Cerebellar nuclear complex (tissue), 1 donor: ENCODE data around the gene FGFR2.

Source experiments
- DNase-seq, 2 experiments: peaks; one replicate each; lab custom pipeline; 2025; lab: John Stamatoyannopoulos, UW

The FGFR2 gene

DNA sequence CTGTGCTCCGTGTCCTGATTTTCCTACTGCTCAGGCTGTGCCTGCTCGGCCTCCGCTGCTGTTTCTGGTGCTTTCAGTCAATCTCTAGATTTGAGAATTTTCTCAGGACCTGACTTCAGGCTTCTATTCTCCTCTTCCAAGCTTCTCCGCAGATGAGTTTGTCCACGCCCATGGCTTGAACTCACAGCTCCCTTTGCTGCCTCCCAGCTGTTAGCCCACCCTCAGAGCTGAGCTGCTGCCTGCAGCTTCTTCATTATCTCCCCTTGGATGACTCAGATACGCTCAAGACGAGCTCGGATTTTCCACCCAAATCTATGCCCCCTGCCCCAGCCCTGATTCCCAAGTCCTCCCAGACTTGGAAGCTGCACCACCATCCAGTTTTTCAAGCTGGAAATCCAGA lies 104.7 kb downstream of the FGFR2 start:
- no peak for DNase-seq

DNA sequence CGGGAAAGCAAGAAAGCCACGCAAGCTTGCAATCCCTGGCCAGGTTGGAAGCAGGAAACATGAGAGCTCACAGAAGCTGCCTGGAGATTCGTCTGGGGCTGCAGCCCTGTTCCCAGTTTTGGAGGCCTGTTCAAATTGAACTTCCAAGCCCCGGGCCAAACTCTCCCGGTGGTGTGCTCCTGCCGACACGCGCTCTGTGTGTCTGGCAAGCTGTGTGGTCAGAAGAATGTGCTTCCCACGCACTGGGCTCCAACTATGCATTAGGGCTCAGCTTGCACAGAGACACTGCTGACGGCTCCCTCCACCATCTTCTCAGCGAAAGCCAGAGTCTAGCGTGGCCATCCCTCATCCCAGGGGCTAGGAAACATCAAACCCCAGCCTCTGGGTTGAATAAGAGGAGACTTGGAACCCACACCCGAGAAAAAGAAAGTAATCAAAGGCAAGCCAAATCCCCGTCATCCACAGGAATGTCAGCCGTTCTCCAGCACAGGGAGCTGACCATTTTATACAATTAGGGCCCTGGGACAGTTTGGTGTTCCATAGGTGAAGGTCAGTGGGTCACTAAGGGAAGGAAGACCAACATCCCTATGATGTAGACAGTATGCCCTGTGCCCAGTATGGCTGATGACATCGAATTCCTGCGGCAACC lies 107.2 kb downstream of the FGFR2 start:
- DNase-seq = no peak

DNA sequence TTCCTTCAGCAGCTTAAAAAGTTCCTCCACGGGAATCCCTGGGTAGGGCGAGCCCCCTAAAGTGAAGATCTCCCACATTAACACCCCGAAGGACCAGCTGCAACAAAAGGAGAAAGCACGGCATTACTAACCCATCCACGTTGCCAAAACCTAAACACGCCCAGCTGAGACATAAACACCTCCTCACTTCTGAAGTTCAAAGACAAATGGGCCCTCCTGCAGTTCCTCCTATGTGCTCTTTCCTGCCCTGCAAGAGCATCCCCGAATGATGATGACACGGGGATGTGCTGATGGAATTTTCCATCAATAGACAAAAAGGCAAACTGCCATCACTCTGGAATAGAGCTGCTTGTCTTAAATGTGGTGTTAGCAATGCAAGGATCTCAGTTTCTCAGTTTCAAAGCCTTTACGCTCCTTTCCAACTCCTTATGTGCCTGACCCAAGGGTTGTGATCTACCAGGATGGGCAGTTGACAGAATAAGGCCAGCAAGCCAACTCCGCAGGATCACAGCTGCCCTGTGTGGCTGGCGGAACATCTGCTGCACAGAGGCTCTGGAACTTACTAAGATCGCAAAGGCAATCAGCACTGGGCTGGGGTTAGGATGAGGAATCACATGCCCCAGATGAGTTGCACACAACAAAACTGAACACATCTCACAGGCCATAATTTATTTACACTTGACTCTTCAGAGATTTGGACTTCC lies 112.7 kb downstream of the FGFR2 start:
- no peak for DNase-seq

- no peak for DNase-seq
These were observed 113.4 kb downstream of the FGFR2 start for GRCh38 chr10:121484816-121485215.

GRCh38 chr10:121484401-121484800 lies 113.8 kb downstream of the FGFR2 start:
- DNase-seq = no peak

- no peak for DNase-seq
These were observed 117.1 kb downstream of the FGFR2 start for GRCh38 chr10:121481180-121481579.

DNA sequence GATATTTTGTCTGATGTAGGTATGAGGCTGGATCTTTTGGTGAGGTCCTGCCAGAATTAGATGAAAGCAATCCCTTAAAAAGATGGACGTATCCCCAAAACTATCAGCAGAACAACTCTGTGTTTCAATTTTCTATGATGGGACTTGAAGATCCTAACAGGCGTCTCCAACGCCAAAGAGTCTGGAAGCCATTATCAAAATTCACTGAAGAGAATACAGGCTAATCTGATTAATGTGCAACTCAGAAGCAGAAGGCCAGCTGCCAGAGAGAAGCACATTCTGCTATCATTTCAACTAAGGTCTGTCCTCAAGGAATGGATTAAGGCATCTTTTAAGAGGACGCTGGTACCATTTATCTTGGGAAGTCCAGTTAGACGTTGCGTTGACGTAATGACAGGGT lies 119.7 kb downstream of the FGFR2 start:
- no peak for DNase-seq

GRCh38 chr10:121469797-121470606 lies 128.2 kb downstream of the FGFR2 start:
- DNase-seq = no peak

DNA sequence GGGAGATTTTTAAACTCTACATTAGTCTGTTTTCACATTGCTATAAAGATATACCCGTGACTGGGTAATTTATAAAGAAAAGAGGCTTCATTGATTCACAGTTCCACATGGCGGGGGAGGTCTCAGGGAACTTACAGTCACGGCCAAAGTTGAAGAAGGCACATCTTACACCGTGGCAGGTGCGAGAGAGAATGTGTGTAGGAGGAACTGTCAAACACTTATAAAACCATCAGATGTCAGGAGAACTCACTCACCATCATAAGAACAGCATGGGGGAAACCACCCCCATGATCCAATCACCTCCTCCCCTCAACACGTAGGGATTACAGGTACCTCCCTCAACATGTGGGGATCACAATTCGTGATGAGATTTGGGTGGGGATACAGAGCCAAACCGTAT lies 129.5 kb downstream of the FGFR2 start:
- no peak for DNase-seq

DNA sequence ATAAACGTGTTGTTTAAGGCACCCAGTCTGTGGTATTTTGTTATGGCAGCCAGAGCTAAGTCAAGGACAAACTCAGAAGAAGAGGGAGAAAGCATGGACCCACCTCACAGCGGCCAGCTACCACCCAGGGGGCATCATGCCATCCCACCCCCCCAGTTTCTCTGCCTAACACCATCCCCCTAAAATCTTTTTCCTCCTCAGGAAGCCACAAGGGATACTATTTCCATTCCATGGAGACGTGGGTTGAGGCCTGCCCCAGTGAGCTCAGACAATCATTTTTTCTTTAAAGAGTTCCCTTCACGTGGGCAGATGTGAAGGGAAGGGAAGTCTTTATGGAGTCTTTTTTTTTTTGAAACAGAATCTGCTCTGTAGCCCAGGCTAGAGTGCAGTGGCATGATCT lies 131.8 kb downstream of the FGFR2 start:
- DNase-seq = no peak

DNA sequence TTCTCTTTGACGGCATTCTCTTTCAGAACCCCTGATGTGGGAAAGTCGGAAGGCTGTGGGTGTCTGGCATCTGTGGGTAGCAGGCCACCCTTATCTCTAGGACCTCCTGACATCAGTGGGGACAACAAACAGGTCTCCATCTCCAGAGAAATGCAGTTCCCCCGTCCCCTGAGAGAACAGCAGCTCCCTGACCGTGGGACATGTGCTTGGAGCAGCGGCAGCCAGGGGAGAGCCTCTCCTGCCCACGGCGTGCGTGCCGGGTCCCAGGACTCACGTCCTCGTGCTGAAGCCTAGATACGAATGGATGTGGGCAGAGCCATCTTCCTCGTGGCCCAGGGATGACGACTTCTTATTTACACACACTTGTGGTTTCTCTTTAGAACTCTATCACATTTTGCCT lies 133.0 kb downstream of the FGFR2 start:
- DNase-seq = no peak

DNA sequence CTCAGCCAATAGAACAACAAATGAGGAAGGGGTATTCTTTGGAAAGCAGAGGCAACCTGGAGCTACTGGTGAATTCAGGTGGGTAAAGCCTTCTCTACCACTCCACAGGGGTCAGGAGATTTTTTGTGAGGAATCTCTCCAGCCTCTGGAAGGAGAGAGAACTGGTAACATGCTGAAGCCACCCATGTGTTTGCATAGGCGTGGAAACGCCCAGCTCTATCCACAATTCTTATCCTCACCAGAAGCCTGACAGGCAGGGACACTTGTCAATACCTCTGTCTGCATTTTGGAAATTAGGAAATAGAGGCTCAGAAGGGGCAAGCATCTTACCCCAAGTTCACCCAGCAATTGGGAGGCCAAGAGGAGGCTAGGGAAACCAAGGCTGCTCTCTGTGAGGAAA lies 133.7 kb downstream of the FGFR2 start:
- no peak for DNase-seq

- no peak for DNase-seq
These were observed 135.3 kb downstream of the FGFR2 start for GRCh38 chr10:121462955-121463354.

DNA sequence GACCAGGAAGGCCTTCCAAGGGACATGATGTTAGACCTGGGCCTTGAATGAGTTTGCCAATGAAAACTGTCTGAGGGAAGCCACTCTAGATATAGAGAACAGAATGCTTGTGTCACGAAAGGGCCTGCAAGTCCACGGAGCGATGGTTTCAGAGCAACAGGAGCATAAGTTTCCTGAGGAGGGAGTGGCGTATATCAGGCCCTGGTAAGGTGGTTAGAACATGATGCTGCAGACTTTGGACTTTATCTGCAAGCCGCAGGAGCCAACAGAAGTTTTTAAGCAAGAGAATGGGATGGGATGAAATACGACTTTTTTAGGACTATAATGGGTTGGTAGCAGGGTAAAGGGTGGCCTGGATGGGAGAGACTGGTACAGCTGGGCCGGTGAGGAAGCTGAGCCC lies 136.0 kb downstream of the FGFR2 start:
- DNase-seq = no peak

GRCh38 chr10:121461307-121461706 lies 136.9 kb downstream of the FGFR2 start:
- no peak for DNase-seq

- DNase-seq = no peak
These were observed 137.5 kb downstream of the FGFR2 start for GRCh38 chr10:121460733-121461132.

DNA sequence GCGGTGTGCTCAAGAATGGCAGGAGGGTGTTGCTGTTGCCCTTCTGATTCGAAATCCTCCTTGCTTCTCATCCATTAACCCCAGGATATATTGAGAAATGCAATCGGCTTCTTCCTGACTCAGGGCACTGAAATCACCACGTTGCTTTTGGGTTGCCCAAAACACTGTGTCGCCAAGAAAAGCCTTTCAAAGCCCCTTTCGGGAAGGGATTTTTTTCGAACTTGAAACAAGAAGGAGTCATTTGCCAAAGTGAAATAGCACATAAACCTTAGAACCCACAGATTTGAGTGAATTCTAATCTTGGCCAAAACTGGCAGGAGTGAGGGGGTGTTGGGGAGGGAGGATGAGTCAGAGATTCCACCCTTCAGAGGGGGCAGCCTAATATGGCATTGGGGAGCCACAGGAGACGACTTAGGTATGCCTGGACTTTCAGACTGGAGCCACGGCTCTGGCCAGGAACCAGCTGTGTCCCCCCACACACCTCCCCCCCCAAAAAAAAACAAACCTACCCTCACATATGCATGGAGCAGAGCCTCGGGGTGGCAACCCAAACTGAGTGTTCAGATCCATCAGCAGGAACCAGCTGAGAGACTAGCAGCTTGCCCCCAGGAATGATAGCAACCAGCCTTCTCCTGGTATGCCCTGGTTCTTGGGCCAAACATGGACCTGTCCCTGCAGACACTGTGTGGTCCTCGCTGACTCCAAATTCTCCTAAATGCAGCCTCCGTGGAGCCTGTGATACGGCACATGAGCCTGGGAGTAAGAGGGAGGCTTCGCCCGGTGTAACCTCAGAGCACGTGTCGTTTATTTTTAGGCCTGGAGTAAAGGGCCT lies 138.4 kb downstream of the FGFR2 start:
- no peak for DNase-seq

- DNase-seq = no peak
These were observed 139.0 kb downstream of the FGFR2 start for GRCh38 chr10:121459279-121459621.

GRCh38 chr10:121457729-121458128 lies 140.5 kb downstream of the FGFR2 start:
- DNase-seq = no peak

DNA sequence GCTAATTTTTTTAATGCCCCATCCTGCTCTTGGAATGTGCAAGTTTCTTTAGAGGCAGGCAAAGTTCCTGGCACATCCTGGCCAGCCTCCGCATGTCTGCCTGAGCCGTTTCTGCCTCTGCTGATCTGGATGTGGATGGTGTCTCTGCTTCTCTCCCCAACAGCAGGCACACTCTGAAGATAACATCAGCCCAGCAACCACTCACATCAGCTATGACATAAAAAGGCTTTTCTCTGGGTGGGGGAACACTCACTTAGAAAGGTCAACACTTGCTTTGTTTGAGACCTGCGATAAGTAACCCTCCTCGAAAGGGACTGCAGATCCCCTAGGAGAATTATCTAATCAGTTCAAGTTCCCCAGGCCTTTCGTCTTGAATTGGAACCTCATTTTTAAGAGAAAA lies 142.9 kb downstream of the FGFR2 start:
- DNase-seq = no peak

GRCh38 chr10:121454781-121455180 lies 143.5 kb downstream of the FGFR2 start:
- DNase-seq = no peak

DNA sequence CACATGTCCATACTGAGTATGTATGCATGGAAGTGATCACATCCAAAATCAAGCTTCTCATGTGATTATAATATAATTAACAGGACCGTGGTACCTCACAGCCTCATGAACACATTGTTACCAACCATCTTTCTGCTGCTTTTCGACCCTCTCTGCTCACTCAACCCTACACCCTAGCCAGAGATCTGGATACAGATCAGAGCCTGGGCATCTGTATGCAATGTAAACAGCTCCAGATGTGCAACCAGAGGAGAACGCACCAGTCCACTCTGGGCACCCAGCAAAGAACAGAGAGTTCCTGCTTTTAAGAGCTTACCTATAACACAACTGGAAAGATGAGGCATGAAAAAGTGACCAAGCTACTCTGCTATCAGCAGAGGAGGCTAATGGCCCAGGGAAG lies 145.1 kb downstream of the FGFR2 start:
- no peak for DNase-seq
